Heart left ventricle (tissue), 13 donors: ENCODE data around the gene MPZL1.

Source experiments
- CTCF ChIP-seq, 12 donors: fragments of 200-600 bp; sonication (generic) in 4 of 12; IDR thresholded peaks; one replicate each; pipeline versions ENCODE4 v1.5.0 to v1.8.0; 2018 to 2022; ENCODE audit warnings: antibody characterized with exemption in 12 of 12, mild to moderate bottlenecking in 5 of 12
- POLR2A ChIP-seq, 2 donors: fragments of 450-650 bp; IDR thresholded peaks; one replicate each; pipeline ENCODE4 v1.6.1; 2017; ENCODE audit warnings: antibody characterized with exemption in 2 of 2, mild to moderate bottlenecking in 2 of 2, moderate library complexity in 2 of 2
- donor health status: ischemic (EF 13 %, LVEDD 7.1; RV severe dilation, severe dysfunction).
- donor health status: DM: no; HTN: yes; CAD: no.
- donor health status: DM: no; HTN: no; CAD: no.
- donor health status: ischemic (EF 25% LVEDD 6.9; RV normal size, moderate dysfunction).
- donor health status: ischemic (EF 25% LVEDD 5.7; RV mildly dilated, moderate dysfunction).
- donor health status: ischemic (EF 35%, LVEDD 5.7; RV mildly dilated, moderate dysfunction).
- donor health status: nonischemic (EF 11% LVEDD 7.7; RV severe dilation, severe dysfunction).
- donor health status: DM: yes; HTN: yes; CAD: no.
- donor health status: PGD.
- donor health status: ischemic (EF 29% LVEDD 5.4; RV normal size, mild dysfunction).
- donor health status: nonischemic (EF 23%, LVEDD 6.1; RV moderate dilation, normal function).

- TF ChIP-seq CTCF (IDR thresholded peaks at IDR 0.05): no peak
- TF ChIP-seq POLR2A (IDR thresholded peaks at IDR 0.05): no peak
Measured at GRCh38 chr1:167705250-167705649, 16.5 kb upstream of the MPZL1 start.
